Measurements from ENCODE around the gene CDAN1. TPM values are rescaled to one million over a fixed set of nuclear protein-coding genes. Genes with fewer than 3 reads are reported as not detected.

Gene CDAN1
- total and polyA plus RNA-seq, 2 experiments from 2014 or later, result 16.6 to 20.9 TPM

GRCh38 chr15:42759093-42759492 is 22.2 kb upstream of the CDAN1 start:
- no peak for DNase-seq (ENCODE audit: low read depth in 1 of 2, low spot score in 1 of 2)
- Histone ChIP-seq H3K9me3 (ENCODE audit: low read depth) (no peaks in the 10 kb centered on the region), H3K36me3 (no peaks in the 10 kb centered on the region), H3K27ac (peak overlapping the region; percentile 54), H3K4me3 (no peak overlapping the region), H3K4me1 (ENCODE audit: low read depth) (no peaks in the 10 kb centered on the region), H3K27me3 (no peaks in the 10 kb centered on the region)
- no peak for TF ChIP-seq CTCF (IDR thresholded peaks at IDR 0.05; ENCODE audit: low read depth, low read length)

- no peak for TF ChIP-seq CTCF (IDR thresholded peaks at IDR 0.05; ENCODE audit: low read depth, low read length)
- H3K36me3 ChIP-seq, result peaks cover 10% of the 10 kb centered on the region
- no peak overlapping the region for H3K27ac ChIP-seq
- DNase-seq (ENCODE audit: low read depth in 1 of 2, low spot score in 1 of 2), result no peak
- H3K4me1 ChIP-seq (ENCODE audit: low read depth), result peaks cover 3% of the 10 kb centered on the region
- no peak overlapping the region for H3K4me3 ChIP-seq
- no peaks in the 10 kb centered on the region for H3K27me3 ChIP-seq
- H3K9me3 ChIP-seq (ENCODE audit: low read depth), result no peaks in the 10 kb centered on the region
These were observed 13.4 kb upstream of the CDAN1 start for GRCh38 chr15:42750306-42750705.

GRCh38 chr15:42749266-42749665 is 12.3 kb upstream of the CDAN1 start:
- no peak overlapping the region for H3K27ac ChIP-seq
- peaks cover 3% of the 10 kb centered on the region for H3K4me1 ChIP-seq (ENCODE audit: low read depth)
- TF ChIP-seq CTCF (IDR thresholded peaks at IDR 0.05; ENCODE audit: low read depth, low read length), result no peak
- H3K27me3 ChIP-seq, result no peaks in the 10 kb centered on the region
- H3K36me3 ChIP-seq, result peaks cover 10% of the 10 kb centered on the region
- DNase-seq (ENCODE audit: low read depth in 1 of 2, low spot score in 1 of 2), result no peak
- H3K9me3 ChIP-seq (ENCODE audit: low read depth), result no peaks in the 10 kb centered on the region
- no peak overlapping the region for H3K4me3 ChIP-seq

- Histone ChIP-seq H3K36me3 (peaks cover 8% of the 10 kb centered on the region), H3K4me1 (ENCODE audit: low read depth) (peaks cover 3% of the 10 kb centered on the region), H3K9me3 (ENCODE audit: low read depth) (no peaks in the 10 kb centered on the region), H3K27me3 (no peaks in the 10 kb centered on the region), H3K4me3 (no peak overlapping the region), H3K27ac (no peak overlapping the region)
- no peak for TF ChIP-seq CTCF (IDR thresholded peaks at IDR 0.05; ENCODE audit: low read depth, low read length)
- no peak for DNase-seq (ENCODE audit: low read depth in 1 of 2, low spot score in 1 of 2)
These were observed 7.3 kb upstream of the CDAN1 start for GRCh38 chr15:42744195-42744594.

GRCh38 chr15:42742149-42742548 is 5.2 kb upstream of the CDAN1 start:
- Histone ChIP-seq H3K9me3 (ENCODE audit: low read depth) (no peaks in the 10 kb centered on the region), H3K36me3 (peaks cover 8% of the 10 kb centered on the region), H3K4me3 (no peak overlapping the region), H3K27ac (peak overlapping the region; percentile 65), H3K4me1 (ENCODE audit: low read depth) (peaks cover 3% of the 10 kb centered on the region), H3K27me3 (no peaks in the 10 kb centered on the region)
- TF ChIP-seq CTCF (IDR thresholded peaks at IDR 0.05; ENCODE audit: low read depth, low read length), result no peak
- DNase-seq (ENCODE audit: low read depth in 1 of 2, low spot score in 1 of 2), result no peak

- Histone ChIP-seq H3K36me3 (peaks cover 8% of the 10 kb centered on the region), H3K27ac (peak overlapping the region; percentile 65), H3K4me1 (ENCODE audit: low read depth) (peaks cover 3% of the 10 kb centered on the region), H3K4me3 (no peak overlapping the region), H3K9me3 (ENCODE audit: low read depth) (no peaks in the 10 kb centered on the region), H3K27me3 (no peaks in the 10 kb centered on the region)
- no peak for DNase-seq (ENCODE audit: low read depth in 1 of 2, low spot score in 1 of 2)
- TF ChIP-seq CTCF (IDR thresholded peaks at IDR 0.05; ENCODE audit: low read depth, low read length), result no peak
These were observed 4.8 kb upstream of the CDAN1 start for GRCh38 chr15:42741710-42742109.

Data from cardiac muscle cell (in vitro differentiated cells and primary cell).